Measurements from ENCODE around the gene NPFFR1. TPM values are rescaled to one million over a fixed set of nuclear protein-coding genes. Genes with fewer than 3 reads are reported as not detected.
A peak's percentile ranks its signal among the peaks of the same experiment; 100 is the strongest.

The NPFFR1 gene
- total RNA-seq, 3 donors from 2014 or later, result 0.44 TPM; not detected in 2

- no peaks in the 10 kb centered on the region for H3K9me3 ChIP-seq
- no peak for DNase-seq (ENCODE audit: low spot score in 2 of 2)
- H3K27me3 ChIP-seq, result no peaks in the 10 kb centered on the region
- intact Hi-C loops (cut with DNase I; ENCODE audit: low total_unique reads), result no loop called here
- H3K27ac ChIP-seq, result no peak overlapping the region
- H3K36me3 ChIP-seq, result no peaks in the 10 kb centered on the region
- TF ChIP-seq CTCF (IDR thresholded peaks at IDR 0.05) (no peak), POLR2AphosphoS5 (IDR thresholded peaks at IDR 0.05) (no peak), POLR2A (IDR thresholded peaks at IDR 0.05) (no peak)
- peaks cover 4 to 15% of the 10 kb centered on the region in 2 donors for H3K4me1 ChIP-seq
- no peak overlapping the region for H3K4me3 ChIP-seq
These were observed 46.9 kb upstream of the NPFFR1 start for GRCh38 chr10:70330671-70331070.

- Histone ChIP-seq H3K9me3 (no peaks in the 10 kb centered on the region), H3K27me3 (no peaks in the 10 kb centered on the region), H3K36me3 (no peaks in the 10 kb centered on the region), H3K4me3 (no peak overlapping the region), H3K4me1 (peaks cover 4 to 15% of the 10 kb centered on the region in 2 donors), H3K27ac (no peak overlapping the region)
- TF ChIP-seq POLR2AphosphoS5 (IDR thresholded peaks at IDR 0.05) (no peak), POLR2A (IDR thresholded peaks at IDR 0.05) (no peak), CTCF (IDR thresholded peaks at IDR 0.05) (no peak)
- intact Hi-C loops (cut with DNase I; ENCODE audit: low total_unique reads), result no loop called here
- DNase-seq (ENCODE audit: low spot score in 2 of 2), result no peak
These were observed 45.2 kb upstream of the NPFFR1 start for GRCh38 chr10:70328967-70329366.

- intact Hi-C loops (cut with DNase I; ENCODE audit: low total_unique reads), result no loop called here
- no peaks in the 10 kb centered on the region for H3K27me3 ChIP-seq
- DNase-seq (ENCODE audit: low spot score in 2 of 2), result no peak
- no peak overlapping the region for H3K4me3 ChIP-seq
- no peak overlapping the region for H3K27ac ChIP-seq
- TF ChIP-seq POLR2AphosphoS5 (IDR thresholded peaks at IDR 0.05) (no peak), POLR2A (IDR thresholded peaks at IDR 0.05) (no peak), CTCF (IDR thresholded peaks at IDR 0.05) (no peak)
- peaks cover 4 to 15% of the 10 kb centered on the region in 2 donors for H3K4me1 ChIP-seq
- H3K36me3 ChIP-seq, result no peaks in the 10 kb centered on the region
- no peaks in the 10 kb centered on the region for H3K9me3 ChIP-seq
These were observed 44.2 kb upstream of the NPFFR1 start for GRCh38 chr10:70328018-70328417.

GRCh38 chr10:70324951-70325781, 41.4 kb upstream of the NPFFR1 start:
- peak overlapping the region in 1 of 2 donors; percentile 34 for H3K27ac ChIP-seq
- no peaks in the 10 kb centered on the region for H3K27me3 ChIP-seq
- intact Hi-C loops (cut with DNase I; ENCODE audit: low total_unique reads), result no loop called here
- H3K36me3 ChIP-seq, result no peaks in the 10 kb centered on the region
- H3K4me1 ChIP-seq, result no peaks in the 10 kb centered on the region
- no peaks in the 10 kb centered on the region for H3K9me3 ChIP-seq
- DNase-seq (ENCODE audit: low spot score in 2 of 2), result peak in 1 of 2 donors; percentile 43
- TF ChIP-seq CTCF (IDR thresholded peaks at IDR 0.05) (no peak), POLR2AphosphoS5 (IDR thresholded peaks at IDR 0.05) (no peak), POLR2A (IDR thresholded peaks at IDR 0.05) (no peak)
- H3K4me3 ChIP-seq, result no peak overlapping the region

GRCh38 chr10:70324339-70324861, 40.6 kb upstream of the NPFFR1 start:
- Histone ChIP-seq H3K4me3 (no peak overlapping the region), H3K27ac (peak overlapping the region in 1 of 2 donors; percentile 34), H3K27me3 (no peaks in the 10 kb centered on the region), H3K9me3 (no peaks in the 10 kb centered on the region), H3K36me3 (no peaks in the 10 kb centered on the region), H3K4me1 (no peaks in the 10 kb centered on the region)
- DNase-seq (ENCODE audit: low spot score in 2 of 2), result peak in 1 of 2 donors; percentile 45
- intact Hi-C loops (cut with DNase I; ENCODE audit: low total_unique reads), result no loop called here
- TF ChIP-seq POLR2A (IDR thresholded peaks at IDR 0.05) (no peak), CTCF (IDR thresholded peaks at IDR 0.05) (no peak), POLR2AphosphoS5 (IDR thresholded peaks at IDR 0.05) (no peak)
